Pancreas (tissue), 10 donors: Measurements from ENCODE around the gene NPS. TPM values are rescaled to one million over a fixed set of nuclear protein-coding genes. Genes with fewer than 3 reads are reported as not detected.
A peak's percentile ranks its signal among the peaks of the same experiment; 100 is the strongest.

ENCODE experiments used
- ATAC-seq, 4 donors: fragments of 200-7000 bp; cut with Tn5 transposase; one replicate each; pipeline versions ENCODE4 v1.8.0 to v1.9.1; 2020; ENCODE audit warnings: mild to moderate bottlenecking in 4 of 4, moderate library complexity in 4 of 4
- DNase-seq, 6 donors: peaks; one replicate each; pipeline ENCODE4 v3.0.0-alpha.2; 2020
- FAIRE-seq: peaks from 2 replicates; lab custom pipeline; 2012; peaks lifted over from hg19 to GRCh38; lab: Jason Lieb, UNC
- H3K27ac ChIP-seq, 4 donors: fragments of 200-600 bp; sonication (generic); 1 replicate in 3 of 4; 2 replicates in 1 of 4; pipeline versions ENCODE4 v1.5.0 to v1.8.0; 2020
- H3K27me3 ChIP-seq, 4 donors: fragments of 200-600 bp; one replicate each; pipeline ENCODE4 v1.8.0; 2021
- H3K36me3 ChIP-seq, 3 donors: fragments of 200-600 bp; sonication (generic) in 1 of 3; one replicate each; pipeline versions ENCODE4 v1.5.0 to v1.8.0; 2020 to 2021
- H3K4me1 ChIP-seq, 3 donors: fragments of 200-600 bp; one replicate each; pipeline ENCODE4 v1.8.0; 2021
- H3K4me3 ChIP-seq, 4 donors: fragments of 200-600 bp; sonication (generic) in 2 of 4; one replicate each; pipeline versions ENCODE4 v1.5.0 to v1.8.0; 2020 to 2021
- H3K9me3 ChIP-seq, 4 donors: fragments of 200-600 bp; one replicate each; pipeline ENCODE4 v1.8.0; 2021
- CTCF ChIP-seq, 4 donors: fragments of 200-600 bp; sonication (generic) in 3 of 4; IDR thresholded peaks; one replicate each; pipeline versions ENCODE4 v1.5.0 to v1.8.0; 2021; ENCODE audit warnings: antibody characterized with exemption in 4 of 4
- WGBS, 2 donors: extraction: QIAGEN DNeasy Blood & Tissue Kit; methylation state at CpG; one replicate each; pipeline ENCODE4 v1.1.7; 2013; 5-methylcytosine and 5-hydroxymethylcytosine counted together
- intact Hi-C, 3 donors: fragments of 100-400 bp; cut with DNase I; formaldehyde crosslinking; loops; one replicate each; pipeline versions ENCODE4 v1.11.1 to v1.14.2; 2022
- polyA plus RNA-seq, 2 donors: library from polyadenylated mRNA; stranded (reverse); fragments of 200-250 nt; gene quantifications; one replicate each; pipeline ENCODE4 v1.2.3, GENCODE V29; 2013
- total RNA-seq, 6 donors: library from RNA; stranded (reverse); fragmentation: NEBNext Ultra II Directional in 4 of 6; extraction: Animal tissue kit (Norgen Biotek cat#: 25700) in 4 of 6; gene quantifications; one replicate each; pipeline versions ENCODE4 v1.2.1 to v1.2.4, GENCODE V29; 2021 to 2023
- donor health status: healthy with polysubstance abuse.
- donor health status: DM: no; HTN: no; CAD: no; lungs with moderate emphysema.
- donor health status: DM: no; HTN: no; CAD: no.
- donor health status: control.
- donor health status: control.
- donor health status: Bipolar disorder and iron deficiency.
- donor health status: DM: yes; HTN: yes; CAD: no.
- donor health status: DM: no; HTN: no; CAD: no.
- donor health status: DM: no; HTN: no; CAD: no.
- donor health status: DM: yes; HTN: yes; CAD: no.

NPS gene
- total and polyA plus RNA-seq, 8 donors: not detected

DNA sequence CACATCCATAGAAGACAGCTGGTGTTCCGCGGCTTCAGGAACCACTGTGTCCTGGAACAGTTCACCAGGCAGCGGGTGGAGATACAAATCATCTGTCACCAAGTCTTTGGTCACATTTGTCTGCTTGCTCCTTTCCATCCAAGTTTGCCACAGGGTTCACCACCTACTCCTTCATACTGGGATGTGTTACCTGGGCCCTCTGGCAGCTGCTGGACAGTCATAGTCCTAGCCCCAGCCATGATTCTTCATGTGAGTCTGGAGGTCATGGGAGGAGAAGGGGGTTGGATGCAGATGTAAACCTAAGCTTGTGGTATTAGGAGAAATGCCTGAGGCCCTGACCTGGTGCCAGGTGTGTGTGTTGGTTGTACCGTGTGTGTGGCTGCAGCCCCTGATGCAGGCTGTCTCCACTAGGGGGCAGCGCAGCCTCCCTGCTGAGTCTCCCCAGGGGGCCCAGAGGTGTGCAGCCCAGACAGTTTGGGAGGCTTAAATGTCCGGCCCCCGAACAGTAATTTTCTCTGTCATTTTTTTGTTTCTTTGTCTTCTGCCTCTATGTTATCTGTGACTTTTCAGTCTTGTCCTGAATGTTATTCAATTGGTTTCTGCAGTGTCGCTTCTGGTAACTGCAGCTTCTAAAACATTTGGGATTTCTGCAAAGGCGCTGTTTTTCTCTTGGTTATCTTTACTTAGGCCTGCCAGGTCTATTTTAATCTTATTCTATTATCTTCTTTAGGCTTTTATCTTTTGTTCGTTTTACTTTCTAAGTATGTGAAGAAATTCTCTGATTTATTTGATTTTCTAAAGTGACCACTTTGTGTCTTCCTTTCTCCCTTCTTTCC is 14.8 kb downstream of the NPS start:
- H3K27me3 ChIP-seq: no peaks in the 10 kb centered on the region
- DNase-seq (peak in 3 of 6 donors; percentile 19 to 73 (median 49)), ATAC-seq (peak in 2 of 4 donors; percentile 41 to 65), FAIRE-seq (no peak)
- H3K4me1 ChIP-seq: no peaks in the 10 kb centered on the region
- intact Hi-C loops: no loop called here
- TF ChIP-seq CTCF (IDR thresholded peaks at IDR 0.05): peak; percentile 34 to 47 (median 36)
- no peak overlapping the region for H3K4me3 ChIP-seq
- no peaks in the 10 kb centered on the region for H3K36me3 ChIP-seq
- WGBS, 2 donors: 50 to 59% methylated on average over 10 of the region's 10 CpGs
- no peaks in the 10 kb centered on the region for H3K9me3 ChIP-seq
- no peak overlapping the region for H3K27ac ChIP-seq

GRCh38 chr10:127564644-127565043 is 15.5 kb downstream of the NPS start:
- ATAC-seq (no peak), FAIRE-seq (no peak), DNase-seq (no peak)
- Histone ChIP-seq H3K4me3 (no peak overlapping the region), H3K4me1 (no peaks in the 10 kb centered on the region), H3K27me3 (no peaks in the 10 kb centered on the region), H3K27ac (no peak overlapping the region), H3K36me3 (no peaks in the 10 kb centered on the region), H3K9me3 (no peaks in the 10 kb centered on the region)
- no peak for TF ChIP-seq CTCF (IDR thresholded peaks at IDR 0.05)
- 64 to 69% methylated on average over 4 of the region's 4 CpGs for WGBS, 2 donors
- intact Hi-C loops: no loop called here

- ATAC-seq: no peak
- H3K4me1 ChIP-seq: no peaks in the 10 kb centered on the region
- H3K27ac ChIP-seq: no peak overlapping the region
- DNase-seq: no peak
- no peaks in the 10 kb centered on the region for H3K27me3 ChIP-seq
- no peaks in the 10 kb centered on the region for H3K36me3 ChIP-seq
- H3K9me3 ChIP-seq: no peaks in the 10 kb centered on the region
- WGBS, 2 donors: 61 to 62% methylated on average over 4 of the region's 4 CpGs
- intact Hi-C loops: no loop called here
- TF ChIP-seq CTCF (IDR thresholded peaks at IDR 0.05): no peak
- no peak for FAIRE-seq
- H3K4me3 ChIP-seq: no peak overlapping the region
These were observed 16.5 kb downstream of the NPS start for GRCh38 chr10:127565583-127565982.

DNA sequence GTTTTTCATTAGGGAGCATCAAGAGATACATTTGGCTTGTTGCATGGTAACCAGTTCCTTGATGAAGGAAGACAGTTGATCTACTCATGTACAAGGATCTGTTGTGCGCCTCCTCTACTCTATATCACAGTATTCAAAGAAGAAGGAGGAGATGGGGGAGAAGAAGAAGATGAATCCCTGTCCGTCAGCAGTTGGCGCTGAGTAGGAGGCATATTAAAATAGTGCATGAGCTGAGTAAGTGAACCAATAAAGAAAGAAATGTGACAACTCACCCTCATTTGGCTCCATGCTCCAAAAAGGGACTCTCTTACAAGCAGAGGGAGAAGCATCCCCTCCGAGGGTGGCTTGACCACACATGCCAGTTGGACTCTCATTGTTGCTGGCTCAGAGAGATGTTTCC is 20.1 kb downstream of the NPS start:
- intact Hi-C loops: no loop called here
- no peak for FAIRE-seq
- Histone ChIP-seq H3K27ac (no peak overlapping the region), H3K4me3 (no peak overlapping the region), H3K4me1 (no peaks in the 10 kb centered on the region), H3K36me3 (no peaks in the 10 kb centered on the region), H3K27me3 (no peaks in the 10 kb centered on the region), H3K9me3 (no peaks in the 10 kb centered on the region)
- WGBS, 2 donors: 70 to 78% methylated on average over 4 of the region's 4 CpGs
- TF ChIP-seq CTCF (IDR thresholded peaks at IDR 0.05): no peak
- no peak for DNase-seq
- ATAC-seq: no peak

DNA sequence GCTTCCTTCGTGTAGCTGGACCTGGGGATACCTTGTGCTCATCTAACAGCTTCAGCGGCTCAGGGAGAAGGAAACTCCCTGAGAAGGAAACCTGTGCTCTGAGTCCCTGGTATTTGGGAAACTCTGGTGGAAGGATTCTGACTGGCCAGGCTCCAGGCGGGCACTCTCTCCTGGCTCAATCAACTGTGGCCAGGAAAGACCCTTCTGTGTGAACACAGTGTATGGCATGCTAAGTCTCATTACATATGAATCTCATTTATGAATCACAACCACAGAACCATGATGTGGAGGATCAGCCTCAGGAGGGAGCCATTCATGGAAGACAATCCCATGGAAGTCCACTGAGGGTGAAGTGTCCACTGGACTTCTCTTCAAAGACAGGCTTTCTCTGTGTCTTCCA is 20.9 kb downstream of the NPS start:
- FAIRE-seq (no peak), DNase-seq (no peak)
- 63 to 71% methylated on average over 3 of the region's 3 CpGs for WGBS, 2 donors

More for the DNA sequence above, 20.9 kb downstream of the NPS start:
- no peaks in the 10 kb centered on the region for H3K27me3 ChIP-seq
- H3K27ac ChIP-seq: no peak overlapping the region
- intact Hi-C loops: no loop called here
- ATAC-seq: no peak
- no peaks in the 10 kb centered on the region for H3K9me3 ChIP-seq
- H3K4me1 ChIP-seq: no peaks in the 10 kb centered on the region
- no peak overlapping the region for H3K4me3 ChIP-seq
- no peaks in the 10 kb centered on the region for H3K36me3 ChIP-seq
- no peak for TF ChIP-seq CTCF (IDR thresholded peaks at IDR 0.05)
